Left kidney (tissue), 8 donors: Measurements from ENCODE around the gene ZFP36L1. TPM values are rescaled to one million over a fixed set of nuclear protein-coding genes. Genes with fewer than 3 reads are reported as not detected.

ENCODE experiments used
- DNase-seq: peaks from one replicate; pipeline ENCODE4 v3.0.0-alpha.2; 2013
- long read RNA-seq, 8 donors: transcript quantifications; one replicate each; lab custom pipeline, GENCODE V29; 2026
- polyA plus RNA-seq: library from polyadenylated mRNA; unstranded; fragments of 120-200 nt; gene quantifications from one replicate; pipeline ENCODE4 v1.2.1, GENCODE V29; 2013; ENCODE audit not compliant: insufficient read length

ZFP36L1 gene
- 258 TPM for polyA plus RNA-seq
- long read RNA-seq, donor 1, transcript ZFP36L1-202 (2 exons, 3,190 nt) = major isoform, 263 of 263 reads
- long read RNA-seq, donor 1, partial matches to known transcripts = 0 of 263 reads
- long read RNA-seq, donor 1, other reads (novel, unspliced or antisense) = 0 of 263 reads
- long read RNA-seq, donor 2, transcript ZFP36L1-202 (2 exons, 3,190 nt) = major isoform, 184 of 186 reads
- long read RNA-seq, donor 2, partial matches to known transcripts = 0 of 186 reads
- long read RNA-seq, donor 2, other reads (novel, unspliced or antisense) = 0 of 186 reads
- long read RNA-seq, donor 3, transcript ZFP36L1-202 (2 exons, 3,190 nt) = major isoform, 143 of 144 reads
- long read RNA-seq, donor 3, partial matches to known transcripts = 0 of 144 reads
- long read RNA-seq, donor 3, other reads (novel, unspliced or antisense) = 0 of 144 reads
- long read RNA-seq, donor 4, transcript ZFP36L1-202 (2 exons, 3,190 nt) = major isoform, 12 of 44 reads
- long read RNA-seq, donor 4, partial matches to known transcripts = 32 of 44 reads
- long read RNA-seq, donor 4, other reads (novel, unspliced or antisense) = 0 of 44 reads
- long read RNA-seq, donor 5, transcript ZFP36L1-202 (2 exons, 3,190 nt) = major isoform, 178 of 182 reads
- long read RNA-seq, donor 5, partial matches to known transcripts = 0 of 182 reads
- long read RNA-seq, donor 5, other reads (novel, unspliced or antisense) = 0 of 182 reads
- long read RNA-seq, donor 6, transcript ZFP36L1-202 (2 exons, 3,190 nt) = major isoform, 171 of 171 reads
- long read RNA-seq, donor 6, partial matches to known transcripts = 0 of 171 reads
- long read RNA-seq, donor 6, other reads (novel, unspliced or antisense) = 0 of 171 reads
- long read RNA-seq, donor 7, transcript ZFP36L1-202 (2 exons, 3,190 nt) = major isoform, 247 of 1,057 reads
- long read RNA-seq, donor 7, partial matches to known transcripts = 808 of 1,057 reads
- long read RNA-seq, donor 7, other reads (novel, unspliced or antisense) = 0 of 1,057 reads
- long read RNA-seq, donor 8, transcript ZFP36L1-202 (2 exons, 3,190 nt) = major isoform, 107 of 107 reads
- long read RNA-seq, donor 8, partial matches to known transcripts = 0 of 107 reads
- long read RNA-seq, donor 8, other reads (novel, unspliced or antisense) = 0 of 107 reads

GRCh38 chr14:68792979-68793733 lies at the start of gene ZFP36L1:
ZFP36L1 (minus strand) TSS chr14:68793067; CDS start chr14:68792938, 129 bp downstream.
- DNase-seq = peak; percentile 99

- no peak for DNase-seq
Measured at GRCh38 chr14:68842298-68842697, 49.4 kb upstream of the ZFP36L1 start.

- DNase-seq = no peak
Measured at GRCh38 chr14:68841016-68841809, 48.3 kb upstream of the ZFP36L1 start.

- no peak for DNase-seq
Measured at GRCh38 chr14:68840454-68840853, 47.6 kb upstream of the ZFP36L1 start.

- DNase-seq = no peak
Measured at GRCh38 chr14:68836082-68836481, 43.2 kb upstream of the ZFP36L1 start.

- no peak for DNase-seq
Measured at GRCh38 chr14:68834816-68835215, 41.9 kb upstream of the ZFP36L1 start.

- DNase-seq = no peak
Measured at GRCh38 chr14:68828698-68829097, 35.8 kb upstream of the ZFP36L1 start.

- no peak for DNase-seq
Measured at GRCh38 chr14:68825729-68826128, 32.9 kb upstream of the ZFP36L1 start.

GRCh38 chr14:68824517-68825347 lies 31.9 kb upstream of the ZFP36L1 start:
- DNase-seq = peak; percentile 80

GRCh38 chr14:68824207-68824516 lies 31.3 kb upstream of the ZFP36L1 start:
- DNase-seq = no peak

- DNase-seq = no peak
Measured at GRCh38 chr14:68823434-68824206, 30.8 kb upstream of the ZFP36L1 start.

- no peak for DNase-seq
Measured at GRCh38 chr14:68822926-68823325, 30.1 kb upstream of the ZFP36L1 start.

- no peak for DNase-seq
Measured at GRCh38 chr14:68822132-68822651, 29.3 kb upstream of the ZFP36L1 start.

GRCh38 chr14:68820999-68821683 lies 28.3 kb upstream of the ZFP36L1 start:
- DNase-seq = no peak

- DNase-seq = no peak
Measured at GRCh38 chr14:68820536-68820935, 27.7 kb upstream of the ZFP36L1 start.

- no peak for DNase-seq
Measured at GRCh38 chr14:68820119-68820518, 27.3 kb upstream of the ZFP36L1 start.

GRCh38 chr14:68819260-68819691 lies 26.4 kb upstream of the ZFP36L1 start:
- no peak for DNase-seq

- no peak for DNase-seq
Measured at GRCh38 chr14:68817506-68818212, 24.8 kb upstream of the ZFP36L1 start.
